ENCODE data around the gene TEX30. TPM values are rescaled to one million over a fixed set of nuclear protein-coding genes. Genes with fewer than 3 reads are reported as not detected.

Gene TEX30
- total RNA-seq, 1 experiment from 2014 or later: 36.3 TPM

DNA sequence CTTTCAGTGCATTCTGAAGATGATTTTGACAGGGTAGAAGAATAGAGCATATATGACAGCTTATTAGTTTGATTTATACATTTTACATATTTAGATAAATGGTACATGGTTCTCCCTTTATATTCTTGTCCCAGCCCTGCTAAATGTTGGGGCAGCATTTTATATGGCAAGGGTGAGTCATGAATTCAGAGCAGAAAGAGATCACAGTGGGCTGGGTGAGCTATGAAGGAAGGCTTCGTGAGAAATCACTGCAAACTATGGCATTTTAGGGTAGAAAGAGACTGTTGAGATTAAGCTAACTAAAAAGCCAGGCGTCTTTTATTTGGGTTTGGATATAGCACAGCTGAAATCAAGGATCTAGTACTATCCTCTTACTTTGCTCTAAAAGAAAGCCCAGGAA, 54.8 kb downstream of the TEX30 start:
- DNase-seq (ENCODE audit: low read depth): peak; percentile 21

Other genes starting within 250 kb of the TEX30 start
- gene TPP2, start 176.8 kb downstream of the TEX30 start, total RNA-seq (2014; rRNA removed): 56.9 and 57.3 TPM in 2 replicates
- gene METTL21C, start 78.7 kb downstream of the TEX30 start, total RNA-seq (2014; rRNA removed): not detected in 2 replicates
- gene POGLUT2, start 25.2 kb upstream of the TEX30 start, total RNA-seq (2014; rRNA removed): 10.6 and 11.5 TPM in 2 replicates
- gene BIVM, start 25.3 kb upstream of the TEX30 start, total RNA-seq (2014; rRNA removed): 16.8 and 19.7 TPM in 2 replicates
- 56.8 and 75.1 TPM in 2 replicates for gene ERCC5, start 72.2 kb upstream of the TEX30 start, total RNA-seq (2014; rRNA removed)